ENCODE results near the gene UBXN11. TPM values are rescaled to one million over a fixed set of nuclear protein-coding genes. Genes with fewer than 3 reads are reported as not detected.
"Not testable (repeated sequence)": the region's sequence is repeated elsewhere in the genome, so short reads cannot be mapped to it uniquely, and the experiment has no call there.

UBXN11 gene
- polyA plus RNA-seq, 2 of the 4 experiments (the other 2 are of a cell fraction) = 7.6 to 10.8 TPM

GRCh38 chr1:26335774-26336476 is 29.5 kb upstream of the UBXN11 start:
- Histone ChIP-seq H3K4me2 (peak overlapping the region; percentile 90), H3K4me3 (peak overlapping the region; percentile 62), H3K27ac (peak overlapping the region; percentile 66 to 86), H3K9me3 (no peaks in the 10 kb centered on the region), H3K4me1 (peaks cover 13% of the 10 kb centered on the region)
- FAIRE-seq (no peak), DNase-seq (ENCODE audit: low read depth in 1 of 2, low spot score in 1 of 2) (no peak), ATAC-seq (peak; percentile 46 to 62)
- ChIA-PET CTCF (interaction anchor here (0.8 to 1.8 kb wide), 4 partner anchors 10 to 55 kb away, joined by 3 to 5 read pairs (median 4); no protein-coding TSS in a partner anchor), POLR2A (no interaction called here)
- 14% methylated on average over 22 of the region's 41 CpGs for WGBS (ENCODE audit: missing lambda C conversion rate)
- TF ChIP-seq CEBPB (IDR thresholded peaks at IDR 0.05) = peak in 1 of 2 experiments; percentile 45; a peak in 1 of 4 replicates
- TF ChIP-seq TFCP2L1 (CRISPR knock-in tag; IDR thresholded peaks at IDR 0.05) = no peak

GRCh38 chr1:26333312-26333711 is 26.9 kb upstream of the UBXN11 start:
- H3K4me3 ChIP-seq; H3K27ac ChIP-seq; H3K4me2 ChIP-seq; POLR2A ChIA-PET; ATAC-seq; FAIRE-seq; H3K9me3 ChIP-seq; DNase-seq (ENCODE audit: low read depth in 1 of 2, low spot score in 1 of 2): not testable (repeated sequence)
- CTCF ChIA-PET = interaction anchor here (0.6 to 5.2 kb wide), 2 partner anchors 12 to 344 kb away, joined by 3 to 33 read pairs; no protein-coding TSS in a partner anchor
- H3K4me1 ChIP-seq = peaks cover 13% of the 10 kb centered on the region
- WGBS (ENCODE audit: missing lambda C conversion rate) = 90% methylated on average over 8 of the region's 8 CpGs

GRCh38 chr1:26330276-26330675 is 23.8 kb upstream of the UBXN11 start:
- Histone ChIP-seq H3K4me3 (no peak overlapping the region), H3K4me2 (no peak overlapping the region), H3K4me1 (peaks cover 6% of the 10 kb centered on the region; the same call in 2 of the 3 replicates), H3K27ac (no peak overlapping the region), H3K9me3 (no peaks in the 10 kb centered on the region)
- ChIA-PET CTCF (interaction anchor here (1.0 to 5.2 kb wide), 3 partner anchors 9 to 55 kb away, joined by 4 to 33 read pairs (median 6); no protein-coding TSS in a partner anchor), POLR2A (no interaction called here)
- DNase-seq (ENCODE audit: low read depth in 1 of 2, low spot score in 1 of 2) = no peak
- TF ChIP-seq TP53 (CRISPR knock-in tag; IDR thresholded peaks at IDR 0.05) (no peak), HDAC2 (IDR thresholded peaks at IDR 0.05) (no peak), MAX (IDR thresholded peaks at IDR 0.05) (no peak), FOSL2 (IDR thresholded peaks at IDR 0.05) (no peak), FOSL2 (CRISPR knock-in tag; IDR thresholded peaks at IDR 0.05) (no peak), ZSCAN20 (CRISPR knock-in tag; IDR thresholded peaks at IDR 0.05) (no peak), MAZ (IDR thresholded peaks at IDR 0.05; ENCODE audit: borderline replicate concordance, low read depth, low read length) (no peak)
- WGBS (ENCODE audit: missing lambda C conversion rate) = 87% methylated on average over 5 of the region's 5 CpGs
- no peak for FAIRE-seq
- ATAC-seq = no peak

- H3K27ac ChIP-seq; DNase-seq (ENCODE audit: low read depth in 1 of 2, low spot score in 1 of 2); POLR2A ChIA-PET; H3K4me3 ChIP-seq; H3K9me3 ChIP-seq; H3K4me2 ChIP-seq; ATAC-seq; FAIRE-seq; H3K4me1 ChIP-seq: not testable (repeated sequence)
- CTCF ChIA-PET = interaction anchor here (1.0 to 5.2 kb wide), 3 partner anchors 8 to 54 kb away, joined by 4 to 33 read pairs (median 20); no protein-coding TSS in a partner anchor
- 93% methylated on average over 2 of the region's 4 CpGs for WGBS (ENCODE audit: missing lambda C conversion rate)
Observed at GRCh38 chr1:26329380-26329779, 22.9 kb upstream of the UBXN11 start.

- POLR2A ChIA-PET = interaction anchor here (0.7 kb wide), 1 partner anchor 131 kb away, joined by 4 read pairs; no protein-coding TSS in a partner anchor
- Histone ChIP-seq H3K27ac (no peak overlapping the region), H3K4me1 (peaks cover 6% of the 10 kb centered on the region; the same call in 2 of the 3 replicates), H3K4me2 (no peak overlapping the region), H3K9me3 (no peaks in the 10 kb centered on the region), H3K4me3 (no peak overlapping the region)
- 77% methylated on average over 8 of the region's 8 CpGs for WGBS (ENCODE audit: missing lambda C conversion rate)
- DNase-seq (ENCODE audit: low read depth in 1 of 2, low spot score in 1 of 2) = no peak
- no peak for ATAC-seq
- CTCF ChIA-PET = interaction anchor here (0.6 to 4.4 kb wide), 3 partner anchors 35 to 63 kb away, joined by 3 to 20 read pairs (median 4); no protein-coding TSS in a partner anchor
- no peak for FAIRE-seq
- TF ChIP-seq CEBPB (IDR thresholded peaks at IDR 0.05) = no peak
- TF ChIP-seq CBX2 (IDR thresholded peaks at IDR 0.05; ENCODE audit: borderline replicate concordance, low read depth) = no peak
- no peak for TF ChIP-seq RNF2 (IDR thresholded peaks at IDR 0.05; ENCODE audit: borderline replicate concordance, low read depth)
- no peak for TF ChIP-seq MAFK (IDR thresholded peaks at IDR 0.05; ENCODE audit: partially characterized antibody)
- TF ChIP-seq CHD4 (IDR thresholded peaks at IDR 0.05; ENCODE audit: borderline replicate concordance) = no peak
- TF ChIP-seq NR3C1 (IDR thresholded peaks at IDR 0.05) = no peak
- TF ChIP-seq MAX (IDR thresholded peaks at IDR 0.05) = no peak
- TF ChIP-seq POLR2A (IDR thresholded peaks at IDR 0.05; ENCODE audit: low read length) = no peak
- TF ChIP-seq BHLHE40 (IDR thresholded peaks at IDR 0.05; ENCODE audit: low read depth, low read length) = no peak
- no peak for TF ChIP-seq RCOR1 (IDR thresholded peaks at IDR 0.05; ENCODE audit: low read depth, low read length)
- TF ChIP-seq RARB (CRISPR knock-in tag; IDR thresholded peaks at IDR 0.05) = no peak
- TF ChIP-seq RFX5 (IDR thresholded peaks at IDR 0.05) = no peak
- TF ChIP-seq JUN (IDR thresholded peaks at IDR 0.05) = no peak
- TF ChIP-seq REST (IDR thresholded peaks at IDR 0.05) = no peak
- no peak for TF ChIP-seq MYC (IDR thresholded peaks at IDR 0.05; ENCODE audit: borderline replicate concordance, low read length)
- no peak for TF ChIP-seq FOXS1 (CRISPR knock-in tag; IDR thresholded peaks at IDR 0.05)
Observed at GRCh38 chr1:26328597-26328996, 22.2 kb upstream of the UBXN11 start.
